Upper lobe of right lung (tissue), 1 donor: Measurements from ENCODE around the gene SORBS1. TPM values are rescaled to one million over a fixed set of nuclear protein-coding genes. Genes with fewer than 3 reads are reported as not detected.

ENCODE experiments used
- ATAC-seq: fragments of 200-7000 bp; cut with Tn5 transposase; one replicate; pipeline ENCODE4 v1.9.1; 2020; ENCODE audit warnings: mild to moderate bottlenecking, moderate library complexity
- DNase-seq: peaks from one replicate; pipeline ENCODE4 v3.0.0-alpha.2; 2020
- H3K27ac ChIP-seq: fragments of 200-600 bp; one replicate; pipeline ENCODE4 v1.8.0; 2022
- H3K27me3 ChIP-seq: fragments of 200-600 bp; one replicate; pipeline ENCODE4 v1.8.0; 2022; ENCODE audit warnings: mild to moderate bottlenecking
- H3K36me3 ChIP-seq: fragments of 200-600 bp; one replicate; pipeline ENCODE4 v1.8.0; 2022
- H3K4me1 ChIP-seq: fragments of 200-600 bp; one replicate; pipeline ENCODE4 v1.8.0; 2022
- H3K4me3 ChIP-seq: fragments of 200-600 bp; one replicate; pipeline ENCODE4 v1.8.0; 2022; ENCODE audit warnings: mild to moderate bottlenecking
- H3K9me3 ChIP-seq: fragments of 200-600 bp; one replicate; pipeline ENCODE4 v1.8.0; 2022
- intact Hi-C: fragments of 100-400 bp; cut with DNase I; formaldehyde crosslinking; loops from one replicate; pipeline ENCODE4 v1.11.0; 2022
- total RNA-seq: library from RNA; stranded (reverse); fragmentation: NEBNext Ultra II Directional; extraction: Animal tissue kit (Norgen Biotek cat#: 25700); gene quantifications from one replicate; pipeline ENCODE4 v1.2.1, GENCODE V29; 2021
- TF ChIP-seq, protein P1 (sequence below): fragments of 200-600 bp; IDR thresholded peaks from one replicate; pipeline ENCODE4 v1.8.0; 2022; ENCODE audit warnings: antibody characterized with exemption
- donor health status: DM: no; HTN: yes; CAD: no; lungs with severe emphysema.

The SORBS1 gene
- total RNA-seq, 1 donor from 2014 or later, result 50.7 TPM

DNA sequence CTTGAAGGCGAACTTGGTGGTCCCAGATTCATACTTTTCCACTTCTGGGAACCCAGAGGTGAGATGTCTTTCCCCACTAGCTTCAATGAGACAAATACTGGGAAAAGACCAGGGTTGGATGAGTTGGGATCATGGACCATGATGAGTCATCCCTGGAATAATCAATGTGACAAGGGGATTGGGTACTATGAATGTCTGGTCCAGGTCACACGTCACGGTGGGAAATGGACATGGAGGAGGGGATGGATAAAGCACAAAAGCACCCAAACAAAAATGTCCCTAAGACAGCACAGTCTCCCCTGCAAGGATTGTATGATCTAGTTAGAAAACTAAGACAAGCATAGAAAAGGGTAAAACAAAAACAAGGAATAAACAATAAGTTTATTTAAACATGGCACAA is 12.4 kb upstream of the SORBS1 start:
- H3K4me1 ChIP-seq, result no peaks in the 10 kb centered on the region
- ATAC-seq (no peak), DNase-seq (no peak)
- H3K27me3 ChIP-seq, result no peaks in the 10 kb centered on the region
- no peak overlapping the region for H3K4me3 ChIP-seq
- no peaks in the 10 kb centered on the region for H3K9me3 ChIP-seq
- H3K27ac ChIP-seq, result no peak overlapping the region
- TF ChIP-seq, protein P1, sequence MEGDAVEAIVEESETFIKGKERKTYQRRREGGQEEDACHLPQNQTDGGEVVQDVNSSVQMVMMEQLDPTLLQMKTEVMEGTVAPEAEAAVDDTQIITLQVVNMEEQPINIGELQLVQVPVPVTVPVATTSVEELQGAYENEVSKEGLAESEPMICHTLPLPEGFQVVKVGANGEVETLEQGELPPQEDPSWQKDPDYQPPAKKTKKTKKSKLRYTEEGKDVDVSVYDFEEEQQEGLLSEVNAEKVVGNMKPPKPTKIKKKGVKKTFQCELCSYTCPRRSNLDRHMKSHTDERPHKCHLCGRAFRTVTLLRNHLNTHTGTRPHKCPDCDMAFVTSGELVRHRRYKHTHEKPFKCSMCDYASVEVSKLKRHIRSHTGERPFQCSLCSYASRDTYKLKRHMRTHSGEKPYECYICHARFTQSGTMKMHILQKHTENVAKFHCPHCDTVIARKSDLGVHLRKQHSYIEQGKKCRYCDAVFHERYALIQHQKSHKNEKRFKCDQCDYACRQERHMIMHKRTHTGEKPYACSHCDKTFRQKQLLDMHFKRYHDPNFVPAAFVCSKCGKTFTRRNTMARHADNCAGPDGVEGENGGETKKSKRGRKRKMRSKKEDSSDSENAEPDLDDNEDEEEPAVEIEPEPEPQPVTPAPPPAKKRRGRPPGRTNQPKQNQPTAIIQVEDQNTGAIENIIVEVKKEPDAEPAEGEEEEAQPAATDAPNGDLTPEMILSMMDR, result no peak
- intact Hi-C loops, result no loop called here
- no peaks in the 10 kb centered on the region for H3K36me3 ChIP-seq

DNA sequence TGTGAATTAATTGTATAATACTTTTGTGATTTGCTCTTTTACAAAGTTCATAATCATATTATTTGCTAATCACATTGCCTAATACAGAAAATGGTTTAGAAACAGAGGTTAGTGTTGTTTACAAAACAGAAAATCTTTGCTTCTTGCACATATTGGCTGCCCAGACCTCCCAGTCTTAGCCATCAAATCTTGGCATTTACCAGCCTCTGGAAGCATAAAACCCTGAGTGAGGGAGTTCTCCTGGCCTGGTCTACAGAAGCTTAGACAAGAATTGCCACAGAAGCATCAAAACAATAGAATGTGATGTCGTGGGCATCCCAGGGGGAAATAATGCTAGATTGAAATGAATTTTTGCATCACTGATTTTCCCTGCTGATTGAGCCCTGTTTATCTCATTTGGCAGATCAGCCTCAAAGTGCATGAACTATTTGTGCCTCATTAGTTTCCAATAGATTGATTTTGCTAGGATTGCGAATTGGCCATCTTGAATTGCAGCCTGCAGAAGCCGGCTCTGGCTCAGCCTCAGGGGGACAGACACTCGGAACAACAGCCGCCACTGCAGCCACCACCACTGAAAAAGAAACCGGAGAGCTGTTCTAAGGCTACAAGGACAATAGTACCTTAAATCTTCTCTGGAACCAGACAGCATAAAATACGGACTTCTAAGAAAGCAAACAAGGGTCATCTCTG is 11.1 kb upstream of the SORBS1 start:
- Histone ChIP-seq H3K27me3 (no peaks in the 10 kb centered on the region), H3K4me3 (no peak overlapping the region), H3K4me1 (no peaks in the 10 kb centered on the region), H3K9me3 (no peaks in the 10 kb centered on the region), H3K36me3 (no peaks in the 10 kb centered on the region), H3K27ac (no peak overlapping the region)
- intact Hi-C loops, result no loop called here
- ATAC-seq (no peak), DNase-seq (no peak)
- TF ChIP-seq, protein P1, result no peak

DNA sequence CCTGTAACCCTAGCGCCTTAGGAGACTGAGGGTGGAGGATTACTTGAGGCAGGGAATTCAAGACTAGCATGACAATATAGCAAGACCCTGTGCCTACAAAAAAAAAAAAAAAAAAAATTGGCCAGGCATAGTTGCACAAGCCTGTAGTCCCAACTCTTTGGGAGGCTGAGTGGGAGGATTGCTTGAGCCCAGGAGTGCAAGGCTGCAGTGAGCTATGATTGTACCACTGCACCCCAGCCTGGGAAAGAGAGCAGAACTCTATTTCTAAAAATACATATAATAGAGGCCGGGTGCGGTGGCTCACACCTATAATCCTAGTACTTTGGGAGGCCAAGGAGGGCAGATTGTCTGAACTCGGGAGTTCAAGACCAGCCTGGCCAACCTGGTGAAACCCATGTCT is 10.2 kb upstream of the SORBS1 start:
- TF ChIP-seq, protein P1, result no peak
- no peak for ATAC-seq
- H3K4me1 ChIP-seq, result no peaks in the 10 kb centered on the region
- H3K27ac ChIP-seq, result no peak overlapping the region
- intact Hi-C loops, result no loop called here
- H3K36me3 ChIP-seq, result no peaks in the 10 kb centered on the region
- H3K4me3 ChIP-seq, result no peak overlapping the region
- DNase-seq, result no peak
- H3K27me3 ChIP-seq, result no peaks in the 10 kb centered on the region
- H3K9me3 ChIP-seq, result no peaks in the 10 kb centered on the region

DNA sequence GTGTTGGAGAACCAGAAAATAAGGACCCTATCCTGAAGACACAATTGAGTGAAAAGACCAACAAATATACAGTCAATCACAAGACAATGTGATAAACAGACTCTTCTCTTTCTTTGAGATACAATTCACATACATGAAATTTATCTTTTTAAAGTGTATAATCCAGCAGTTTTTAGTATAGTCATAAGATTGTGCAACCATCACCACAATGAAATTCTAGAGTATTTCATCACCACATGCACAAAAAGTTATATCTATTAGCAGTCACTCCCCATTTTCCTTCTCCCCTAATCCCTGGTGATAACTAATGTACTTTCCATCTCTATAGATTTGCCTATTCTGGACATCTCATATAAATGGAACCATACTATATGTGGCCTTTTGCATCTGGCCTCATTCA is 8.2 kb upstream of the SORBS1 start:
- TF ChIP-seq, protein P1, result no peak
- DNase-seq (no peak), ATAC-seq (no peak)
- Histone ChIP-seq H3K4me1 (no peaks in the 10 kb centered on the region), H3K27ac (no peak overlapping the region), H3K36me3 (no peaks in the 10 kb centered on the region), H3K4me3 (no peak overlapping the region), H3K9me3 (no peaks in the 10 kb centered on the region), H3K27me3 (no peaks in the 10 kb centered on the region)
- intact Hi-C loops, result no loop called here

DNA sequence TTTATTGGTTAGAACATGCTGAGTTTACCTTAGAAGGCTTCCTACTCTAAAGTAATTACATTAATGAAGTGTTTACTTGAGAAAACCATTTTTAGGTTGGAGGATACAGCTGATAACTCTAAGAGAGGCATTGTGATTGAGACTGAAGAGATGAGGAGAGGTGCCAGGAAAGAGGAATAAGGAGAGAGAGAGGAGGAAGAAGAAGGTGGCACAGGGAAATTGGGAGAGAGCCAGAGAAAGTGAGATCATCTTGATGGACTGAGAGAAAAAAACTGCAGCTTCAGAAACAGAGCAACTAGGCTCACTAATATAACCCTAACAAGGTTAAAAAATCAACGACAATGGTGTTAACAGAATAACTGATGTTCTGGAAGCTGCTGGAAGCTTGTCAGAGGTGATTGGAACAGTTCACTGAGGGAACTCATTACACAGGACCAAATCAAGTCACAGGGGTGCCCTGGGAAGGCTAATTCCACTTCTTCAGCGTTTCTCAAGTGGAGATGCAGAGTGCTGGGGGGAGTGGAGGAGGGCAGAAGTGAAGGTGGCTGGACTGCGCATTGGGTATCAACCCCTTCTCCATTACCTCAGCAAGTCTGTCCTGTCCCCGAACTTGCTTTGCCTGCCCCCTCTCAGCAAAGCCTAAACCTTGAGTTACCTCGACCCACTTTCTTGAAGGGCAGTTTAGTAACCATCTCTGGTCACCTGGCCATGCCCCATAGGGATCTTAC is 6.9 kb upstream of the SORBS1 start:
- H3K4me1 ChIP-seq, result no peaks in the 10 kb centered on the region
- no peak for DNase-seq
- intact Hi-C loops, result no loop called here
- TF ChIP-seq, protein P1, result no peak
- H3K36me3 ChIP-seq, result no peaks in the 10 kb centered on the region
- H3K27me3 ChIP-seq, result no peaks in the 10 kb centered on the region
- H3K9me3 ChIP-seq, result no peaks in the 10 kb centered on the region
- ATAC-seq, result no peak
- H3K4me3 ChIP-seq, result no peak overlapping the region
- no peak overlapping the region for H3K27ac ChIP-seq
